GM13977 (cell line): Measurements from ENCODE around the gene RPRD1A.

ENCODE experiments used
- DNase-seq: peaks from one replicate; pipeline ENCODE4 v3.0.0; 2012; ENCODE audit warnings: low spot score
- in situ Hi-C: fragments of 300-500 bp; cut with MboI; formaldehyde crosslinking; loops from one replicate; pipeline ENCODE4 v1.12.0; 2022; ENCODE audit warnings: low sequenced_read_pairs, low pct_unique_long_range_greater_than_20kb, mixed read lengths, inconsistent platforms; ENCODE audit not compliant: unreplicated experiment
- TF ChIP-seq, protein P1 (sequence below): IDR thresholded peaks from 2 replicates; pipeline ENCODE4 v1.5.1; 2012; ENCODE audit warnings: mild to moderate bottlenecking, control low read depth; ENCODE audit not compliant: insufficient read depth; ENCODE audit errors: extremely low read depth, missing control alignments

RPRD1A gene

DNA sequence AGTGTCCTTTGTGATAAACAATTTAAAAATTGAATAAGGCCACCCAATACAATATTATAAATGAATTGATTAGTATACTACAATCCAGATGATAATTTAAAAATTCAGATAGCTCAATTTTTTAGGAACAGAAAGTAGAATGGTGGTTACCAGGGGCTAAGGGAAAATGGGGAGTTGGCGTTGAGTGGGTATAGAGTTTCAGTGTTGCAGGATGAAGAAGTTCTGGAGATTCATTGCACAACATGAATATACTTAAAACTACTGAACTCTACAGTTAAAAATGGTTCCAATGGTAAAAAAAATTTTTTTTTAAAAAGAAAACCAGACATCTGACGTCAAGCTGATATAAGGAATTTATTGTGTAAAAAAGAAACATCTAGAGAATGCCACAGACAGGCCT lies 40.8 kb upstream of the RPRD1A start:
- no peak for DNase-seq
- in situ Hi-C loops, result no loop called here
- TF ChIP-seq, protein P1, sequence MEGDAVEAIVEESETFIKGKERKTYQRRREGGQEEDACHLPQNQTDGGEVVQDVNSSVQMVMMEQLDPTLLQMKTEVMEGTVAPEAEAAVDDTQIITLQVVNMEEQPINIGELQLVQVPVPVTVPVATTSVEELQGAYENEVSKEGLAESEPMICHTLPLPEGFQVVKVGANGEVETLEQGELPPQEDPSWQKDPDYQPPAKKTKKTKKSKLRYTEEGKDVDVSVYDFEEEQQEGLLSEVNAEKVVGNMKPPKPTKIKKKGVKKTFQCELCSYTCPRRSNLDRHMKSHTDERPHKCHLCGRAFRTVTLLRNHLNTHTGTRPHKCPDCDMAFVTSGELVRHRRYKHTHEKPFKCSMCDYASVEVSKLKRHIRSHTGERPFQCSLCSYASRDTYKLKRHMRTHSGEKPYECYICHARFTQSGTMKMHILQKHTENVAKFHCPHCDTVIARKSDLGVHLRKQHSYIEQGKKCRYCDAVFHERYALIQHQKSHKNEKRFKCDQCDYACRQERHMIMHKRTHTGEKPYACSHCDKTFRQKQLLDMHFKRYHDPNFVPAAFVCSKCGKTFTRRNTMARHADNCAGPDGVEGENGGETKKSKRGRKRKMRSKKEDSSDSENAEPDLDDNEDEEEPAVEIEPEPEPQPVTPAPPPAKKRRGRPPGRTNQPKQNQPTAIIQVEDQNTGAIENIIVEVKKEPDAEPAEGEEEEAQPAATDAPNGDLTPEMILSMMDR, result no peak

DNA sequence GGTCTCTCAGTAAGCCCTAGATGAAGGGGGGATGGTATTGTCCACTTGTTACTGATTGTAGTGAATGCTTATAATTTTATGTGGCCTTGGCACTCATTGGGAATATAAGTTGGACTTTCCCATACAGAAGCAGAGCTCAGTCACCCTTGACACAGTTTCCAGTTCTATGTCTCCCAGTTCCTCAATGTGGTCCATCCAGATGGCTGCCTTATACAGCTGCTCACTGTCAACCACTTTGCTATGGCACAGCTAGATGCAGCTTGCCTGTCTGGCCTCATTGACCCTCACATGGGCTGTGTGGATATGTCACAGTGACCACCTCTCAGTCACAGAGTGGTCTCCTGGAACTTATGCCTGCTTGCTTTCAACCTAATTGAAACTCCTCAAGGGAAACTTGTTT lies 40.1 kb upstream of the RPRD1A start:
- no peak for DNase-seq
- in situ Hi-C loops, result no loop called here
- TF ChIP-seq, protein P1, result no peak

DNA sequence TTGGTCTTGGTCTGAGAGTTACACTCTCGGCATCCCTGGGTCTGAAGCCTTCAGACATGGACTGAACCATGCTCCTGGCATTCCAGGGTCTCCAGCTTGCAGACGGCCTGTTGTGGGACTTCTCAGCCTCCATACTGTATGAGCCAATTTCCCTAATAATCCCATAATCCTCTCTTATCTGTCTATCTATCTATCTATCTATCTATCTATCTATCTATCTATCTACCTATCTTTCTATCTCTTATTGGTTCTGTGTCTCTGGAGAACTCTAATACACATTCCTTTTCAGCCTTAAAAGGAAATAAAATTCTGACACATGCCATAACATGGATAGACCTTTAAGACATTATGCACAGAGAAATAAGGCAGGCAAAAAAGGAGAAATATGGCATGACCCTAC lies 37.4 kb upstream of the RPRD1A start:
- in situ Hi-C loops, result no loop called here
- TF ChIP-seq, protein P1, result no peak
- DNase-seq, result no peak

DNA sequence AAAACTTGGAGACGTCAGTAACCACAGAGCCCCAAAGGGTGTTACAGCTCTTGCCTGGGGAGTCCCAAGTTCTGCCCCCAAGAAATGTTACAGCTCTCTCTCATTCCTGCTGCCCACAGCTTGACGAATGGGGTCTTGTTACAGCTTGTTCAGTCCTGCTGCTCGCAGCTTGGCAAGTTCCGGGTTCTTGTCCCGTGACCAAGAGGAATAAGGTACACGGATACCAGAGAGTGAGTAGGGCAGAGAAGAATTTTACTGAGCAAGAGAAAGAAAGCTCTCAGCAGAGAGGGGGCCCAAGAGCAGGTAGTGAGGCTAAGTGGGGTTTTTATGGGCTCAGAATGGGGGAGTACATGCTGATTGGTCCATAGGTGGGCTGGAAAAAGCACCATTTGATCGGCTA lies 34.6 kb upstream of the RPRD1A start:
- in situ Hi-C loops, result no loop called here

DNA sequence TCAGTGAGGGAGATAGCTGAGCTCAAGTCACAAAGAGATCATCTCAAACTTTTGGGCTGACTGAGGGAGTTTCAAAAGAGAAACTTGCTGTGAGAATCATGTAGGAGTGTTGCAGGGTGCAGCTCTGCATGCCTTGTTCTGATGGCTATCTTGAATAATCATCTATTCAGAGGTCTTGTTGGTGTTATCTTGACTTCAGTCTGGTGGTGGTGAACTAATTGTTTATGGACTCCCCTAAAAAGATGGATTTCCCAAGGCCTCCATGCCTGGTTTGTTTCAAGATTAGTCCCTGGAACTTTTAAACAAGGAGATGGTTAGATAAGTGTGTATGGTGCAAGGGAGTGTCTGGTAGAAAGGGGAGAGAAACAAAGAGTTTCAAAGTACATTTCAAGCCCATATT lies 32.0 kb upstream of the RPRD1A start:
- in situ Hi-C loops, result loop anchor here (10.0 kb wide), 1 partner anchor 185 kb away; no protein-coding TSS in a partner anchor
- DNase-seq, result no peak
- TF ChIP-seq, protein P1, result no peak

More for the DNA sequence above, 34.6 kb upstream of the RPRD1A start:
- DNase-seq, result no peak
- TF ChIP-seq, protein P1, result no peak

DNA sequence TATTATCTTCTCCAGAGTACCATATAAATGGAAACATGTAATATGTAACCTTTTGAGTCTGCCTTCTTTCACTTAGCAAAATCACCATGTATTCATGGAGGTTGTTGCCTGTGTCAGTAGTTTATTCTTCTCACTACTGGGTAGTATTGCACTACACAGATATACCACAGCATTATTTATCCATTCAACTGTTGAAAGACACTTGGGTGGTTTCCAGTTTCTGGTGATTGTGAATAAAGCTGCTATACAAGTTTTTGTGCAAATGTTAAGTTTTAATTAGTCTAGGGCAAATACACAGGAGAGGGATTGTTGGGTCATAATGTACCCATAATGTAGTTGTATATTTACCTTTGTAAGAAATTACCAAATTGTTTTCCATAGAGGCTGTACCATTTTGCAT lies 29.6 kb upstream of the RPRD1A start:
- DNase-seq, result no peak
- TF ChIP-seq, protein P1, result no peak
- in situ Hi-C loops, result loop anchor here (10.0 kb wide), 1 partner anchor 188 kb away; no protein-coding TSS in a partner anchor
